Tibial artery (tissue), 4 donors: Measurements from ENCODE around the gene ADPRHL1.

ENCODE experiments used
- DNase-seq, 2 donors: peaks; one replicate each; pipeline ENCODE4 v3.0.0-alpha.2; 2019
- H3K27ac ChIP-seq, 2 donors: fragments of 200-600 bp; sonication (generic) in 1 of 2; 1 replicate in 1 of 2; 2 replicates in 1 of 2; pipeline ENCODE4 v1.5.1; 2018 to 2019; ENCODE audit warnings: mild to moderate bottlenecking in 1 of 2
- H3K27me3 ChIP-seq, 2 donors: fragments of 200-600 bp; sonication (generic) in 1 of 2; one replicate each; pipeline versions ENCODE4 v1.5.1 to v1.6.0; 2016 to 2019
- H3K36me3 ChIP-seq, 3 donors: fragments of 200-600 bp; sonication (generic) in 2 of 3; one replicate each; pipeline ENCODE4 v1.5.1; 2016 to 2019; ENCODE audit warnings: mild to moderate bottlenecking in 2 of 3
- H3K4me1 ChIP-seq, 4 donors: fragments of 200-600 bp; sonication (generic) in 2 of 4; 1 replicate in 3 of 4; 2 replicates in 1 of 4; pipeline ENCODE4 v1.5.1; 2016 to 2019
- H3K4me3 ChIP-seq, 2 donors: fragments of 200-600 bp; sonication (generic) in 1 of 2; 1 replicate in 1 of 2; 2 replicates in 1 of 2; pipeline ENCODE4 v1.5.1; 2018 to 2019; ENCODE audit warnings: mild to moderate bottlenecking in 2 of 2
- H3K9me3 ChIP-seq, 3 donors: fragments of 200-600 bp; sonication (generic) in 1 of 3; one replicate each; pipeline ENCODE4 v1.5.1; 2016 to 2019
- CTCF ChIP-seq, 2 experiments: fragments of 200-600 bp in 1 of 2; fragments of 450-650 bp in 1 of 2; IDR thresholded peaks; one replicate each; pipeline ENCODE4 v1.5.1; 2017 to 2019; ENCODE audit warnings: antibody characterized with exemption in 2 of 2, mild to moderate bottlenecking in 1 of 2, moderate library complexity in 1 of 2
- intact Hi-C: fragments of 100-400 bp; cut with DNase I; formaldehyde crosslinking; loops from one replicate; pipeline ENCODE4 v1.15.0; 2023; ENCODE audit warnings: low total_unique reads

Gene ADPRHL1

DNA sequence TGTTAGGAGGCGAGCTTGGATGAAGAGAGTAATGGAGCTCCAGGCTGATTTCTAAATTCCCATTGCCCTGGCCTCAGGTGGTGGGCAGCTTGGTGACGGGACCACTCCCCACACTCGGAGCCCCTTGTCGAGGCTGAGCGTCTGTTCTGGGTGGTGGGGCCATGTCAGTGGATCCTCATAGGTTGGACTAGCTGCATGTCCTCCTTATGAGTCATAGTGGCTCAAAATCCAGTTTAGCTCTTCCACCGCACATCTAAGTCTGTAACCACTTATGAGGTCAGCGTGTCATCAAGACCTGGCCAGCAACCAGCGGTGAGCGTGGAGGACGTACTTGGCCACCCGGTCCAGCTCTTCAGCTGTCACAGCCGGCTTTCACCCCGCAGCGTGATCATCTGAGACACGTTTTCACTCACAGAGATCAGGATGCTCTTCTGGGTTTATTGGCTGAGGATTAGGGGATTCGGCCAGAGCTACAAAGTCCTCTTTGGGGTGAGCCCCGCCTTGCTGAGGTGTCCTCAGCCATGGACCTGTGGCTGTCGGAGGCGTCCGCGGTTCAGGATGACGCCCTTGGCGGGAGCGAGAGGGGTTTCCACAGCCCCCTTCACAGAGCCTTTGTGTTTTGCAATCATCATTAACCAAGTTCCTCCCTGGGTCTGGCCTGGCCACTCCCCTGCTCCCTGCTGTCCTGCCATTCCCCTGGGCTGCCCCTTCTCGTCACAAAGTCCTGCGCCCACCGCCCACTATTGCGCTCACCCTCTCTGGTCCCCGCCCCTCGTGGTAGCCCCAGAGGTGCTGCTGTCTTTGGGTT lies 41.9 kb downstream of the ADPRHL1 start:
- Histone ChIP-seq H3K36me3 (peaks cover 10 to 14% (median 12%) of the 10 kb centered on the region in 3 donors), H3K27ac (peak overlapping the region; percentile 89 to 96), H3K9me3 (no peaks in the 10 kb centered on the region), H3K4me3 (peak overlapping the region in 1 of 2 donors; percentile 45), H3K4me1 (peaks cover 0 to 85% (median 49%) of the 10 kb centered on the region in 4 donors), H3K27me3 (no peaks in the 10 kb centered on the region)
- intact Hi-C loops, result no loop called here
- DNase-seq, result peak; percentile 71 to 93
- no peak for TF ChIP-seq CTCF (IDR thresholded peaks at IDR 0.05)

- no peak for TF ChIP-seq CTCF (IDR thresholded peaks at IDR 0.05)
- peak overlapping the region; percentile 89 to 96 for H3K27ac ChIP-seq
- peak overlapping the region; percentile 35 to 45 for H3K4me3 ChIP-seq
- H3K4me1 ChIP-seq, result peaks cover 0 to 77% (median 48%) of the 10 kb centered on the region in 4 donors
- peaks cover 12 to 22% (median 17%) of the 10 kb centered on the region in 3 donors for H3K36me3 ChIP-seq
- peak; percentile 61 to 92 for DNase-seq
- intact Hi-C loops, result no loop called here
- no peaks in the 10 kb centered on the region for H3K27me3 ChIP-seq
- no peaks in the 10 kb centered on the region for H3K9me3 ChIP-seq
These were observed 42.7 kb downstream of the ADPRHL1 start for GRCh38 chr13:113410472-113411201.

DNA sequence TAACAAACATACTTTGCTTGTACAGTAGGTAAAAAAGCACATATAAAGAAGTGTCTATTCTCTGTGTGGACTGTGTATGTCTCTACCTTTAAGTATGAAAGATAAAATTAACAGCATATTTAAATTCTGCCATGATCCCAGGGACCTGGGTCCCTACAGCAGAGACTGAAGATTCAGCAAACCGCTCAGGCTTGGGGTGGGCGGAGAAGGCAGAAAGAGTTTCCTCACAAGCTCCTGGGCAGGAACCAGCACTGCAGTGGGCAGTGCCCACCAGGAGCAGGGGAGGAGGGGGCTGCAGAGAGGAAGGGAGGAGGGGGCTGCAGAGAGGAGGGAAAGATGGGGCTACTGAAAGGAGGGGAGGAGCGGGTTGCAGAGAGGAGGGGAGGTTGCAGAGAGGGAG lies 44.7 kb downstream of the ADPRHL1 start:
- H3K27me3 ChIP-seq, result no peaks in the 10 kb centered on the region
- peak in 1 of 2 donors; percentile 40 for DNase-seq

DNA sequence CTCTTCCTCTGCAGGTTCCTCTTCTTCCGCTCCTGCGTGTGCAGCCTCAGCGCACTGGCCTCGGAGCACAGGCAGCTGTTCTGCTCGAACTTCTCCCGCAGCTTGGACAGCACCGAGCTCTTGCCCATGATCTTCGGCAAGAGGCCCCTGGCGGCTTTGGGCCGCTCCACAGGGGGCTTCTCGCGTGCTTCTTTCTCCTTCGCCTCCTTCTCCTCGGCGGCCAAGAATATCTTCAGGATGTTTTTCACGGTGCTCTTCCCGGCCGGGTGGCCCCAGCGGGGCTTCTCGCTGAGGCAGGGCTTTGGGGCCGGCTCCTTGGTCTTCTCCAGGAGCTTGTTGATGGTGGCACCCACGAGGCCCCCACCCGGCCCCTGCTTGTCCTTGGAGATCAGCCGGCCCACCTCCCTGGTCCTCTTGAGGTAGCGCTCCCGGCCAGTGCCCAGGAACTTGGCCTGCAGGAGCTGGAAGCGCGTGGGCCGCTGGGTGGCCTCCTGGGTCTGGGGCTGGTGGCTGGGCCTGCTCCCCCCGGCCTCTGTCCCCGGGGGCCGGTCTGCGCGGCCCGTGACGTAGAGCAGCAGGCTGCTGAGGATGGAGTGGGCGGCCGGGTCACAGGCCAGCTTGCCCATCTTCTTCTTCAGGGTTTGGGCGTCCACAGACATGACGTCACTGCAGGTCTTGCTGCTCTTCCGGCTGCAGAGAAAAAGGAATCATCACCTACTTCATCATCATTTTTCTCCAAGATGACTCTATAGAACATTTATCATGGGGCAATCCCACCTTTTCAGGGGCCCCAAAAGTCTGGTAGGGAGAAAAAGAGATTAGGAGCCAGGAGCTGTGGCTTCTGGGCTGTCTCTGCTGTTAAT lies 45.5 kb downstream of the ADPRHL1 start:
- H3K9me3 ChIP-seq, result no peaks in the 10 kb centered on the region
- TF ChIP-seq CTCF (IDR thresholded peaks at IDR 0.05), result no peak
- H3K27ac ChIP-seq, result peak overlapping the region; percentile 21
- no peaks in the 10 kb centered on the region for H3K27me3 ChIP-seq
- peaks cover 0 to 51% (median 28%) of the 10 kb centered on the region in 4 donors for H3K4me1 ChIP-seq
- intact Hi-C loops, result no loop called here
- H3K4me3 ChIP-seq, result no peak overlapping the region
- peak in 1 of 2 donors; percentile 64 for DNase-seq
- H3K36me3 ChIP-seq, result peaks cover 12 to 32% (median 21%) of the 10 kb centered on the region in 3 donors

More for the DNA sequence above, 44.7 kb downstream of the ADPRHL1 start:
- H3K27ac ChIP-seq, result peak overlapping the region; percentile 89 to 96
- no peak overlapping the region for H3K4me3 ChIP-seq
- H3K9me3 ChIP-seq, result no peaks in the 10 kb centered on the region
- peaks cover 12 to 32% (median 21%) of the 10 kb centered on the region in 3 donors for H3K36me3 ChIP-seq
- peaks cover 0 to 57% (median 34%) of the 10 kb centered on the region in 4 donors for H3K4me1 ChIP-seq
- intact Hi-C loops, result no loop called here
- no peak for TF ChIP-seq CTCF (IDR thresholded peaks at IDR 0.05)

- Histone ChIP-seq H3K4me1 (peaks cover 0 to 45% (median 26%) of the 10 kb centered on the region in 4 donors), H3K9me3 (no peaks in the 10 kb centered on the region), H3K4me3 (no peak overlapping the region), H3K27ac (no peak overlapping the region), H3K36me3 (peaks cover 12 to 32% (median 21%) of the 10 kb centered on the region in 3 donors), H3K27me3 (no peaks in the 10 kb centered on the region)
- TF ChIP-seq CTCF (IDR thresholded peaks at IDR 0.05), result no peak
- no peak for DNase-seq
- intact Hi-C loops, result no loop called here
These were observed 46.2 kb downstream of the ADPRHL1 start for GRCh38 chr13:113407103-113407530.
